HepG2 (cell line): ENCODE measurements around the gene GDE1. TPM values are rescaled to one million over a fixed set of nuclear protein-coding genes. Genes with fewer than 3 reads are reported as not detected.
A peak's percentile ranks its signal among the peaks of the same experiment; 100 is the strongest.

Source experiments
- ATAC-seq: fragments of 200-7000 bp; cut with Tn5 transposase; 3 replicates; pipeline ENCODE4 v1.9.1; 2020; ENCODE audit warnings: mild to moderate bottlenecking, moderate library complexity
- BruUV-seq: library from RNA; stranded (reverse); fragments of 400-500 nt; replicated peaks from 2 replicates; lab custom pipeline; 2021; lab: Mats Ljungman, UMichigan
- CTCF ChIA-PET: fragments of 300-600 bp; formaldehyde crosslinking; extraction: SDS; loops from one replicate; lab custom pipeline; 2021; ENCODE audit warnings: low total read pairs, inconsistent platforms, low intra/inter-chr PET ratio; lab: Yijun Ruan, JAX
- POLR2A ChIA-PET: fragments of 350-600 bp; sonication (Branson Sonifier 250); formaldehyde crosslinking; loops from one replicate; lab custom pipeline; 2020; ENCODE audit warnings: antibody characterized with exemption, inconsistent platforms; lab: Yijun Ruan, JAX
- DNase-seq: peaks from one replicate; pipeline ENCODE4 v3.0.0-alpha.2; 2015; ENCODE audit warnings: low spot score
- FAIRE-seq: peaks from 3 replicates; lab custom pipeline; 2011; peaks lifted over from hg19 to GRCh38; lab: Jason Lieb, UNC
- H2AFZ ChIP-seq: one replicate; pipeline ENCODE4 v1.6.1; 2011; ENCODE audit warnings: low read length, inconsistent platforms
- H3K27ac ChIP-seq: fragments of 300-600 bp; 3 replicates; pipeline ENCODE4 v1.8.0; 2011; ENCODE audit warnings: mixed run types, mild to moderate bottlenecking, mixed read lengths, low read length, inconsistent platforms; ENCODE audit not compliant: insufficient read depth; ENCODE audit errors: extremely low read length
- H3K27me3 ChIP-seq, 2 experiments: fragments of 200-600 bp in 1 of 2; 2 replicates in 1 of 2; 3 replicates in 1 of 2; pipeline versions ENCODE4 v1.6.0 to v1.8.0; 2011; ENCODE audit warnings: low read length in 2 of 2, mild to moderate bottlenecking in 2 of 2, moderate library complexity in 2 of 2, inconsistent platforms in 1 of 2; ENCODE audit not compliant: insufficient read depth in 2 of 2, control insufficient read depth in 1 of 2
- H3K36me3 ChIP-seq, 2 experiments: fragments of 200-600 bp in 1 of 2; replicated peaks in 1 of 2; 2 replicates in 1 of 2; 3 replicates in 1 of 2; pipeline versions ENCODE4 v1.5.1 to v1.8.0; 2011; ENCODE audit warnings: low read length in 2 of 2, inconsistent platforms in 1 of 2; ENCODE audit not compliant: insufficient read depth in 2 of 2, control insufficient read depth in 1 of 2
- H3K4me1 ChIP-seq: 2 replicates; pipeline ENCODE4 v1.5.1; 2012; ENCODE audit warnings: low read length, inconsistent platforms; ENCODE audit not compliant: insufficient read depth
- H3K4me2 ChIP-seq: 2 replicates; pipeline ENCODE4 v1.6.0; 2011; ENCODE audit warnings: low read depth, low read length, inconsistent platforms
- H3K4me3 ChIP-seq, 3 experiments: fragments of 200-600 bp in 1 of 3; sonication (generic), shearing (Covaris generic) in 1 of 3; replicated peaks in 1 of 3; 2 replicates each; pipeline ENCODE4 v1.5.1; 2011 to 2016; ENCODE audit warnings: low read length in 3 of 3, inconsistent platforms in 2 of 3, low read depth in 2 of 3, mild to moderate bottlenecking in 2 of 3, control low read depth in 1 of 3, mixed read lengths in 1 of 3; ENCODE audit not compliant: insufficient read depth in 1 of 3
- H3K79me2 ChIP-seq: one replicate; pipeline ENCODE4 v1.6.1; 2011; ENCODE audit warnings: low read length, inconsistent platforms; ENCODE audit not compliant: insufficient read depth
- H3K9ac ChIP-seq: 2 replicates; pipeline ENCODE4 v1.6.0; 2011; ENCODE audit warnings: mild to moderate bottlenecking, low read depth, low read length, inconsistent platforms; ENCODE audit not compliant: insufficient read depth
- H3K9me3 ChIP-seq: 2 replicates; pipeline ENCODE4 v1.5.1; 2012; ENCODE audit warnings: mild to moderate bottlenecking, low read length
- H4K20me1 ChIP-seq: 2 replicates; pipeline ENCODE4 v1.6.0; 2011; ENCODE audit warnings: inconsistent platforms, mild to moderate bottlenecking, low read length, moderate library complexity; ENCODE audit not compliant: insufficient read depth
- HOXA9 ChIP-seq: sonication (generic); formaldehyde crosslinking; IDR thresholded peaks from 2 replicates; pipeline ENCODE4 v1.8.1; 2022; ENCODE audit warnings: missing genetic modification reagents, mild to moderate bottlenecking, moderate library complexity, borderline replicate concordance
- SRSF4 ChIP-seq: fragments of 200-400 bp; formaldehyde crosslinking; IDR thresholded peaks from one replicate; pipeline ENCODE4 v1.6.1; 2018; ENCODE audit warnings: mild to moderate bottlenecking, low read depth, low read length, moderate library complexity; ENCODE audit not compliant: poor library complexity, severe bottlenecking
- ZNF20 ChIP-seq: sonication (generic); formaldehyde crosslinking; IDR thresholded peaks from 2 replicates; pipeline ENCODE4 v1.4.0; 2020; ENCODE audit warnings: mild to moderate bottlenecking, moderate library complexity, missing genetic modification reagents
- WGBS: methylation state at CpG from one replicate; pipeline ENCODE4 v1.1.6; 2017; ENCODE audit warnings: low lambda C conversion rate; 5-methylcytosine and 5-hydroxymethylcytosine counted together
- in situ Hi-C: cut with HindIII; loops from 2 replicates; pipeline ENCODE4 v1.10.0; 2017; ENCODE audit warnings: low pct_unique_long_range_greater_than_20kb; ENCODE audit not compliant: extremely low pct_ligation_motif_present
- intact Hi-C: fragments of 100-400 bp; cut with micrococcal nuclease; formaldehyde crosslinking; loops from one replicate; pipeline ENCODE4 v1.10.0; 2022; ENCODE audit not compliant: unreplicated experiment
- polyA plus RNA-seq, 8 experiments: library from polyadenylated mRNA; depleted of rRNA in 3 of 8; stranded (reverse) in 7 of 8; unstranded in 1 of 8; fragments of >200 nt; fragmentation: Illumina TruSeq in 4 of 8; extraction: Trizol in 4 of 8; gene quantifications; 2 replicates each; pipeline versions ENCODE4 v1.2.1 to v1.2.3, GENCODE V29; 2011 to 2016; ENCODE audit warnings: low read depth in 4 of 8, missing spikeins in 1 of 8, mixed read lengths in 1 of 8; ENCODE audit not compliant: insufficient read depth in 1 of 8
- total RNA-seq, 5 experiments: library from RNA; depleted of rRNA; stranded (reverse); fragments of >200 nt; fragmentation: Illumina TruSeq; extraction: Trizol; gene quantifications; 2 replicates each; pipeline ENCODE4 v1.2.3, GENCODE V29; 2016; ENCODE audit warnings: low read depth in 1 of 5
- TF ChIP-seq, protein P1 (sequence below): sonication (generic); formaldehyde crosslinking; IDR thresholded peaks from 2 replicates; pipeline ENCODE4 v1.5.1; 2020; ENCODE audit warnings: mild to moderate bottlenecking, missing genetic modification reagents, borderline replicate concordance
- TF ChIP-seq, protein P2 (sequence below), 2 experiments: sonication (generic) in 1 of 2; formaldehyde crosslinking in 1 of 2; IDR thresholded peaks; 2 replicates each; pipeline versions ENCODE4 v1.4.0 to v1.6.1; 2016 to 2020; ENCODE audit warnings: borderline replicate concordance in 1 of 2, low read depth in 1 of 2, mild to moderate bottlenecking in 1 of 2, missing genetic modification reagents in 1 of 2
- TF ChIP-seq, protein P3 (sequence below): sonication (generic); formaldehyde crosslinking; IDR thresholded peaks from 2 replicates; pipeline ENCODE4 v1.5.0; 2020; ENCODE audit warnings: mild to moderate bottlenecking, missing genetic modification reagents, borderline replicate concordance

GDE1 gene
- total and polyA plus RNA-seq, 2 of the 13 experiments (the other 11 are each of a cell fraction or from before 2014, with no cell fraction given): 35.9 to 59.0 TPM

DNA sequence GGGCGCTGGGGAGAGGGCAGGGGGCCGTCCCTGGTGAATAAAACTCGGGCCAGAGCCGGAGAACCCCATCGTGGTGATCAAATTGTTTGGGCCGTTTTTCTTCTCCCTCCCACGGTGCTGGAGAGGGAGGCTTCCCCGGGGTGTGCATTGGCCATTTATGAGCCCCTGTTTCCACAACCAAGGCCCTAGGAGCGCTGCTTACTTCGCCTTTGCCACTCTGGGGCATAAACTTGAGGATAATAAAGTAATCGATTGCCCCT lies 2.4 kb upstream of the GDE1 start (continued):
- TF ChIP-seq, protein P1, sequence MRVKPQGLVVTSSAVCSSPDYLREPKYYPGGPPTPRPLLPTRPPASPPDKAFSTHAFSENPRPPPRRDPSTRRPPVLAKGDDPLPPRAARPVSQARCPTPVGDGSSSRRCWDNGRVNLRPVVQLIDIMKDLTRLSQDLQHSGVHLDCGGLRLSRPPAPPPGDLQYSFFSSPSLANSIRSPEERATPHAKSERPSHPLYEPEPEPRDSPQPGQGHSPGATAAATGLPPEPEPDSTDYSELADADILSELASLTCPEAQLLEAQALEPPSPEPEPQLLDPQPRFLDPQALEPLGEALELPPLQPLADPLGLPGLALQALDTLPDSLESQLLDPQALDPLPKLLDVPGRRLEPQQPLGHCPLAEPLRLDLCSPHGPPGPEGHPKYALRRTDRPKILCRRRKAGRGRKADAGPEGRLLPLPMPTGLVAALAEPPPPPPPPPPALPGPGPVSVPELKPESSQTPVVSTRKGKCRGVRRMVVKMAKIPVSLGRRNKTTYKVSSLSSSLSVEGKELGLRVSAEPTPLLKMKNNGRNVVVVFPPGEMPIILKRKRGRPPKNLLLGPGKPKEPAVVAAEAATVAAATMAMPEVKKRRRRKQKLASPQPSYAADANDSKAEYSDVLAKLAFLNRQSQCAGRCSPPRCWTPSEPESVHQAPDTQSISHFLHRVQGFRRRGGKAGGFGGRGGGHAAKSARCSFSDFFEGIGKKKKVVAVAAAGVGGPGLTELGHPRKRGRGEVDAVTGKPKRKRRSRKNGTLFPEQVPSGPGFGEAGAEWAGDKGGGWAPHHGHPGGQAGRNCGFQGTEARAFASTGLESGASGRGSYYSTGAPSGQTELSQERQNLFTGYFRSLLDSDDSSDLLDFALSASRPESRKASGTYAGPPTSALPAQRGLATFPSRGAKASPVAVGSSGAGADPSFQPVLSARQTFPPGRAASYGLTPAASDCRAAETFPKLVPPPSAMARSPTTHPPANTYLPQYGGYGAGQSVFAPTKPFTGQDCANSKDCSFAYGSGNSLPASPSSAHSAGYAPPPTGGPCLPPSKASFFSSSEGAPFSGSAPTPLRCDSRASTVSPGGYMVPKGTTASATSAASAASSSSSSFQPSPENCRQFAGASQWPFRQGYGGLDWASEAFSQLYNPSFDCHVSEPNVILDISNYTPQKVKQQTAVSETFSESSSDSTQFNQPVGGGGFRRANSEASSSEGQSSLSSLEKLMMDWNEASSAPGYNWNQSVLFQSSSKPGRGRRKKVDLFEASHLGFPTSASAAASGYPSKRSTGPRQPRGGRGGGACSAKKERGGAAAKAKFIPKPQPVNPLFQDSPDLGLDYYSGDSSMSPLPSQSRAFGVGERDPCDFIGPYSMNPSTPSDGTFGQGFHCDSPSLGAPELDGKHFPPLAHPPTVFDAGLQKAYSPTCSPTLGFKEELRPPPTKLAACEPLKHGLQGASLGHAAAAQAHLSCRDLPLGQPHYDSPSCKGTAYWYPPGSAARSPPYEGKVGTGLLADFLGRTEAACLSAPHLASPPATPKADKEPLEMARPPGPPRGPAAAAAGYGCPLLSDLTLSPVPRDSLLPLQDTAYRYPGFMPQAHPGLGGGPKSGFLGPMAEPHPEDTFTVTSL (CRISPR knock-in tag): 0 out of 2 replicates have a peak, but pooled peaks have one; percentile 45
- 0 out of 2 replicates have a peak, but pooled peaks have one; percentile 13 for TF ChIP-seq ZNF20 (CRISPR knock-in tag)

DNA sequence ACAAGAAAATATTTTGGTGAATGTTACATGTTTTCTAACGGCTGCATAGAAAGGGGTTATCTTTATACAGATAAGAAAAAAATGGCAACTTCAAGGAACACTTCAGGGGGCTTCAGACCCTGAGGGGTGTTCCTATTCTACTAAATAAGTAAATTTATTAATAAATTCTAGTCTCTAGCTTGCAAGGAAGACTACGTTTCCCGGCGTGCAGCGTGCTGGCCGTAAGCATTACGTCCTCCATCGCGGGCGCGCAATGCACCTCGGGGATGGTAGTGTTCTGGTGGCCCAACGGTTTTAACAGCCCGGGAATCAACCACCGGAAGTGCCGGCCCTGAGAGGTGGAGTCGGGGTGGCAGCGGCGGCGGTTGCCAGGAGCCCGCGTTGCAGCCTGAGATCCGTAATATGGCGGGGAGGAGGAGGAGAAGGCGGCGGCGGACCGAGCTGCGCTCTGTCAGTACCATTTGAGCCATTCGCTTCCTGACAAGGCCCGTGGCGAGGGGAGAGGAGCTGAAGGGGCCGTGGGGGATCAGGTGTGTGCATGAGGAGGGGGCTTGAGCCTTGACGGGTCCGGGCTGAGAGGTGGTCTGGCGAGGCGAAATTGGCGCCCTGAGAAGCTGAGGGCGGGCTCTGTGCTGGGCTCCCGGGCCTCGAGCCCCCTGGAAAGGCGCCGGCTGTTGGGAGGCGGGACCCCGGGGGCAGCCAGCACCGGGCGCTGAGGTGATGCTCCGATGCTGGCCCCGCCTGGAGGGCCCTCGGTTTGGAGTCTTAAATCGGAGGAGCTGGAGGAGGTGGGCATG lies 1.9 kb upstream of the GDE1 start, which contains the start of gene CCP110:
CCP110 (plus strand) TSS at position 384 of the 797 bp plus-strand sequence. CDS start 3,940 bp downstream, outside the sequence.
- Histone ChIP-seq H3K27me3 (no peaks in the 10 kb centered on the region; a peak in 1 of 5 replicates), H3K4me1 (peaks cover 55% of the 10 kb centered on the region), H2AFZ (peak within 1 kb of the TSS; percentile 76), H3K4me2 (peak within 1 kb of the TSS; percentile 91), H4K20me1 (no peaks in the 10 kb centered on the region), H3K79me2 (peaks cover 49% of the 10 kb centered on the region), H3K9ac (peak within 1 kb of the TSS; percentile 83), H3K36me3 (peaks cover 4 to 12% of the 10 kb centered on the region in 2 experiments; a peak in 4 of 5 replicates), H3K4me3 (peak within 1 kb of the TSS; percentile 94 to 100 (median 95)), H3K9me3 (no peaks in the 10 kb centered on the region), H3K27ac (peak within 1 kb of the TSS; percentile 61)
- WGBS: 2% methylated on average over 46 of the region's 51 CpGs
- ChIA-PET CTCF (no interaction called here), POLR2A (interaction anchor here (0.6 to 2.7 kb wide), 9 partner anchors 10 to 1282 kb away, joined by 3 to 34 read pairs (median 5); partner anchors contain the start of genes ARL6IP1, ERI2, REXO5 and RPS15A)
- in situ Hi-C loops (no loop called here), intact Hi-C loops (loop anchor here (2.0 to 10.0 kb wide), 2 partner anchors 31 to 729 kb away; partner anchors contain the start of genes RPS15A and VPS35L)
- DNase-seq (peak; percentile 98), ATAC-seq (peak; percentile 92), FAIRE-seq (peak; percentile 72)
- no TSS peak for BruUV-seq
- TF ChIP-seq, protein P2, sequence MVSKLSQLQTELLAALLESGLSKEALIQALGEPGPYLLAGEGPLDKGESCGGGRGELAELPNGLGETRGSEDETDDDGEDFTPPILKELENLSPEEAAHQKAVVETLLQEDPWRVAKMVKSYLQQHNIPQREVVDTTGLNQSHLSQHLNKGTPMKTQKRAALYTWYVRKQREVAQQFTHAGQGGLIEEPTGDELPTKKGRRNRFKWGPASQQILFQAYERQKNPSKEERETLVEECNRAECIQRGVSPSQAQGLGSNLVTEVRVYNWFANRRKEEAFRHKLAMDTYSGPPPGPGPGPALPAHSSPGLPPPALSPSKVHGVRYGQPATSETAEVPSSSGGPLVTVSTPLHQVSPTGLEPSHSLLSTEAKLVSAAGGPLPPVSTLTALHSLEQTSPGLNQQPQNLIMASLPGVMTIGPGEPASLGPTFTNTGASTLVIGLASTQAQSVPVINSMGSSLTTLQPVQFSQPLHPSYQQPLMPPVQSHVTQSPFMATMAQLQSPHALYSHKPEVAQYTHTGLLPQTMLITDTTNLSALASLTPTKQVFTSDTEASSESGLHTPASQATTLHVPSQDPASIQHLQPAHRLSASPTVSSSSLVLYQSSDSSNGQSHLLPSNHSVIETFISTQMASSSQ (IDR thresholded peaks at IDR 0.05; ENCODE audit: low read depth): 0 out of 2 replicates have a peak, but pooled peaks have one; percentile 45
- TF ChIP-seq, protein P2 (CRISPR knock-in tag; IDR thresholded peaks at IDR 0.05; ENCODE audit: borderline replicate concordance): 0 out of 2 replicates have a peak, but pooled peaks have one; percentile 60
- TF ChIP-seq SRSF4: no peak
- TF ChIP-seq, protein P3, sequence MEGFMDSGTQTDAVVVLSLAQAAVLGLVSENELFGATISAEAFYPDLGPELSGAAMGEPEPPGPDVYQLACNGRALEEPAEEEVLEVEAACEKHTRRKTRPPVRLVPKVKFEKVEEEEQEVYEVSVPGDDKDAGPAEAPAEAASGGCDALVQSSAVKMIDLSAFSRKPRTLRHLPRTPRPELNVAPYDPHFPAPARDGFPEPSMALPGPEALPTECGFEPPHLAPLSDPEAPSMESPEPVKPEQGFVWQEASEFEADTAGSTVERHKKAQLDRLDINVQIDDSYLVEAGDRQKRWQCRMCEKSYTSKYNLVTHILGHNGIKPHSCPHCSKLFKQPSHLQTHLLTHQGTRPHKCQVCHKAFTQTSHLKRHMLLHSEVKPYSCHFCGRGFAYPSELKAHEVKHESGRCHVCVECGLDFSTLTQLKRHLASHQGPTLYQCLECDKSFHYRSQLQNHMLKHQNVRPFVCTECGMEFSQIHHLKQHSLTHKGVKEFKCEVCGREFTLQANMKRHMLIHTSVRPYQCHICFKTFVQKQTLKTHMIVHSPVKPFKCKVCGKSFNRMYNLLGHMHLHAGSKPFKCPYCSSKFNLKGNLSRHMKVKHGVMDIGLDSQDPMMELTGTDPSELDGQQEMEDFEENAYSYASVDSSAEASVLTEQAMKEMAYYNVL (CRISPR knock-in tag): 0 out of 2 replicates have a peak, but pooled peaks have one; percentile 17
- no peak for TF ChIP-seq HOXA9 (CRISPR knock-in tag)
